Right lobe of liver (tissue), 4 donors: ENCODE measurements around the gene ATF2.

Experiments
- POLR2A ChIP-seq: fragments of 450-650 bp; IDR thresholded peaks from one replicate; pipeline ENCODE4 v1.6.1; 2017; ENCODE audit warnings: antibody characterized with exemption, mild to moderate bottlenecking
- TF ChIP-seq, protein P1 (sequence below), 4 donors: fragments of 200-600 bp in 3 of 4; fragments of 450-650 bp in 1 of 4; IDR thresholded peaks; one replicate each; pipeline versions ENCODE4 v1.5.1 to v1.8.0; 2016 to 2022; ENCODE audit warnings: antibody characterized with exemption in 4 of 4, mild to moderate bottlenecking in 2 of 4
- donor health status: DM: no; HTN: no; CAD: no.
- donor health status: DM: no; HTN: no; CAD: no.
- donor health status: DM: no; HTN: yes; CAD: no.

DNA sequence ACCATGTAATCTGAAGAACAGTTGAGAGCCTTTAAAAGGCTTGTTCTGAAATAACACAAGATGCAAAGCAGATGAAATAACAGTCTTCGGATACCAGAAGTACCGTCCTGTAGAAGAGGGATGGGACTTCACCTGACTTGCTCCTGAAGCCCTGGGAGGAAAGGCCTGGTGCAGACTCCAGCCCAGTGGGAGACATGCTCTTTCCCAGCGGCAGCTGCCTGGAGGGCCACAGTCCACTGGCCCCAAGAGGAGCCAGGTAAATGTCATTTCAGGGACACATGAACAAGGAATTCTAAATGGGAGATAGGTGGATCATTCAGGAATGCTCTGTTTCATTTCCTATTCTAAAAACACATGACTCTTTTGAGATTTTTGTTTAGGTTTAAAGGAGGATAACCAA, 140.2 kb downstream of the ATF2 start:
- TF ChIP-seq POLR2A, result no peak
- TF ChIP-seq, protein P1, sequence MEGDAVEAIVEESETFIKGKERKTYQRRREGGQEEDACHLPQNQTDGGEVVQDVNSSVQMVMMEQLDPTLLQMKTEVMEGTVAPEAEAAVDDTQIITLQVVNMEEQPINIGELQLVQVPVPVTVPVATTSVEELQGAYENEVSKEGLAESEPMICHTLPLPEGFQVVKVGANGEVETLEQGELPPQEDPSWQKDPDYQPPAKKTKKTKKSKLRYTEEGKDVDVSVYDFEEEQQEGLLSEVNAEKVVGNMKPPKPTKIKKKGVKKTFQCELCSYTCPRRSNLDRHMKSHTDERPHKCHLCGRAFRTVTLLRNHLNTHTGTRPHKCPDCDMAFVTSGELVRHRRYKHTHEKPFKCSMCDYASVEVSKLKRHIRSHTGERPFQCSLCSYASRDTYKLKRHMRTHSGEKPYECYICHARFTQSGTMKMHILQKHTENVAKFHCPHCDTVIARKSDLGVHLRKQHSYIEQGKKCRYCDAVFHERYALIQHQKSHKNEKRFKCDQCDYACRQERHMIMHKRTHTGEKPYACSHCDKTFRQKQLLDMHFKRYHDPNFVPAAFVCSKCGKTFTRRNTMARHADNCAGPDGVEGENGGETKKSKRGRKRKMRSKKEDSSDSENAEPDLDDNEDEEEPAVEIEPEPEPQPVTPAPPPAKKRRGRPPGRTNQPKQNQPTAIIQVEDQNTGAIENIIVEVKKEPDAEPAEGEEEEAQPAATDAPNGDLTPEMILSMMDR (IDR thresholded peaks at IDR 0.05), result no peak
